HepG2 (cell line): ENCODE measurements around the gene USF2. TPM values are rescaled to one million over a fixed set of nuclear protein-coding genes. Genes with fewer than 3 reads are reported as not detected.

Experiments used
- CENPT ChIP-seq: sonication (generic); formaldehyde crosslinking; IDR thresholded peaks from 2 replicates; pipeline ENCODE4 v1.8.0; 2022; ENCODE audit warnings: low read depth, mild to moderate bottlenecking, moderate library complexity, missing genetic modification reagents
- ERF ChIP-seq: IDR thresholded peaks from 2 replicates; pipeline ENCODE4 v1.6.1; 2018; ENCODE audit warnings: missing biosample characterization, missing genetic modification reagents
- FOSL1 ChIP-seq: sonication (generic); formaldehyde crosslinking; IDR thresholded peaks from 2 replicates; pipeline ENCODE4 v1.9.0; 2021; ENCODE audit warnings: missing genetic modification reagents, borderline replicate concordance
- HBP1 ChIP-seq: IDR thresholded peaks from 2 replicates; pipeline ENCODE4 v1.6.1; 2016; ENCODE audit warnings: low read depth, control low read depth
- HNRNPK ChIP-seq: fragments of 200-400 bp; formaldehyde crosslinking; IDR thresholded peaks from 2 replicates; pipeline ENCODE4 v1.6.1; 2018; ENCODE audit warnings: low read length, low read depth, moderate library complexity, mild to moderate bottlenecking; ENCODE audit not compliant: poor library complexity, severe bottlenecking
- HNRNPUL1 ChIP-seq: fragments of 200-400 bp; formaldehyde crosslinking; IDR thresholded peaks from 2 replicates; pipeline ENCODE4 v1.6.1; 2017; ENCODE audit warnings: low read depth, mild to moderate bottlenecking, low read length, moderate library complexity
- MAX ChIP-seq: IDR thresholded peaks from 2 replicates; pipeline ENCODE4 v1.6.1; 2012; ENCODE audit warnings: inconsistent platforms
- MEF2D ChIP-seq: sonication (generic); formaldehyde crosslinking; IDR thresholded peaks from 2 replicates; pipeline ENCODE4 v1.5.1; 2020; ENCODE audit warnings: mild to moderate bottlenecking, missing genetic modification reagents
- MYC ChIP-seq: sonication (generic); formaldehyde crosslinking; IDR thresholded peaks from 2 replicates; pipeline ENCODE4 v1.9.0; 2021; ENCODE audit warnings: missing genetic modification reagents, borderline replicate concordance
- NFYB ChIP-seq: sonication (generic); formaldehyde crosslinking; IDR thresholded peaks from 2 replicates; pipeline ENCODE4 v1.4.0; 2020; ENCODE audit warnings: missing genetic modification reagents
- NFYC ChIP-seq: IDR thresholded peaks from 2 replicates; pipeline ENCODE4 v1.6.1; 2016; ENCODE audit warnings: missing genetic modification reagents, missing compliant biosample characterization
- POLR2G ChIP-seq: fragments of 200-400 bp; formaldehyde crosslinking; IDR thresholded peaks from 2 replicates; pipeline ENCODE4 v1.6.1; 2018; ENCODE audit warnings: mild to moderate bottlenecking, low read depth, low read length, moderate library complexity
- SNAPC5 ChIP-seq: sonication (generic); formaldehyde crosslinking; IDR thresholded peaks from 2 replicates; pipeline ENCODE4 v1.8.1; 2023; ENCODE audit warnings: mild to moderate bottlenecking, missing genetic modification reagents, borderline replicate concordance
- TBP ChIP-seq: sonication (generic); formaldehyde crosslinking; IDR thresholded peaks from 2 replicates; pipeline ENCODE4 v1.5.0; 2020; ENCODE audit warnings: missing genetic modification reagents
- TFAP4 ChIP-seq: sonication (generic); IDR thresholded peaks from 2 replicates; pipeline ENCODE4 v1.6.1; 2016; ENCODE audit warnings: low read depth, borderline replicate concordance
- TP53 ChIP-seq: sonication (generic); formaldehyde crosslinking; conservative IDR thresholded peaks from 2 replicates; pipeline ENCODE4 v1.4.0; 2020; ENCODE audit warnings: missing genetic modification reagents
- ZBTB49 ChIP-seq: sonication (generic); formaldehyde crosslinking; IDR thresholded peaks from 2 replicates; pipeline ENCODE4 v1.4.0; 2020; ENCODE audit warnings: missing genetic modification reagents, borderline replicate concordance
- ZFP90 ChIP-seq: sonication (generic); formaldehyde crosslinking; IDR thresholded peaks from 2 replicates; pipeline ENCODE4 v1.8.0; 2022; ENCODE audit warnings: missing genetic modification reagents, mild to moderate bottlenecking, inconsistent platforms, borderline replicate concordance
- ZNF274 ChIP-seq: sonication (generic); formaldehyde crosslinking; IDR thresholded peaks from 2 replicates; pipeline ENCODE4 v1.5.1; 2020; ENCODE audit warnings: mild to moderate bottlenecking, missing genetic modification reagents
- ZNF484 ChIP-seq: sonication (generic); formaldehyde crosslinking; IDR thresholded peaks from 2 replicates; pipeline ENCODE4 v1.5.1; 2020; ENCODE audit warnings: mild to moderate bottlenecking, low read depth, missing genetic modification reagents, borderline replicate concordance
- ZNF496 ChIP-seq: sonication (generic); formaldehyde crosslinking; IDR thresholded peaks from 2 replicates; pipeline ENCODE4 v1.8.1; 2023; ENCODE audit warnings: mild to moderate bottlenecking, moderate library complexity, missing genetic modification reagents; ENCODE audit not compliant: insufficient replicate concordance
- ZNF513 ChIP-seq: sonication (generic); formaldehyde crosslinking; conservative IDR thresholded peaks from 2 replicates; pipeline ENCODE4 v1.5.0; 2020; ENCODE audit warnings: missing genetic modification reagents
- ZNF776 ChIP-seq: sonication (generic); formaldehyde crosslinking; IDR thresholded peaks from 2 replicates; pipeline ENCODE4 v1.4.0; 2020; ENCODE audit warnings: mild to moderate bottlenecking, missing genetic modification reagents
- ZNF782 ChIP-seq: sonication (generic); formaldehyde crosslinking; IDR thresholded peaks from 2 replicates; pipeline ENCODE4 v1.4.0; 2020; ENCODE audit warnings: missing genetic modification reagents, mild to moderate bottlenecking, borderline replicate concordance
- polyA plus RNA-seq, 8 experiments: library from polyadenylated mRNA; depleted of rRNA in 3 of 8; stranded (reverse) in 7 of 8; unstranded in 1 of 8; fragments of >200 nt; fragmentation: Illumina TruSeq in 4 of 8; extraction: Trizol in 4 of 8; gene quantifications; 2 replicates each; pipeline versions ENCODE4 v1.2.1 to v1.2.3, GENCODE V29; 2011 to 2016; ENCODE audit warnings: low read depth in 4 of 8, missing spikeins in 1 of 8, mixed read lengths in 1 of 8; ENCODE audit not compliant: insufficient read depth in 1 of 8
- total RNA-seq, 5 experiments: library from RNA; depleted of rRNA; stranded (reverse); fragments of >200 nt; fragmentation: Illumina TruSeq; extraction: Trizol; gene quantifications; 2 replicates each; pipeline ENCODE4 v1.2.3, GENCODE V29; 2016; ENCODE audit warnings: low read depth in 1 of 5

USF2 gene
- total and polyA plus RNA-seq, 2 of the 13 experiments (the other 11 are each of a cell fraction or from before 2014, with no cell fraction given): 54.9 to 106 TPM

GRCh38 chr19:35269438-35270117 is 816 bp downstream of the USF2 start (continued):
- TF ChIP-seq ZNF274 (CRISPR knock-in tag): no peak
- TF ChIP-seq HBP1 (CRISPR knock-in tag): no peak
- TF ChIP-seq ZNF513 (CRISPR knock-in tag): no peak
- no peak for TF ChIP-seq ZNF496 (CRISPR knock-in tag)
- TF ChIP-seq FOSL1 (CRISPR knock-in tag): no peak
- no peak for TF ChIP-seq ZNF782 (CRISPR knock-in tag)
- no peak; the same call in 1 of the 2 replicates for TF ChIP-seq ZNF776 (CRISPR knock-in tag)
- TF ChIP-seq MEF2D (CRISPR knock-in tag): no peak
- no peak for TF ChIP-seq ZNF484 (CRISPR knock-in tag)
- peak; percentile 64 for TF ChIP-seq ERF (CRISPR knock-in tag)
- no peak for TF ChIP-seq CENPT (CRISPR knock-in tag)
- TF ChIP-seq HNRNPK: peak; percentile 94
- TF ChIP-seq TP53 (CRISPR knock-in tag): no peak
- peak; percentile 57; the same call in 1 of the 2 replicates for TF ChIP-seq MYC
- TF ChIP-seq POLR2G: 0 out of 2 replicates have a peak, but pooled peaks have one; percentile 40
- TF ChIP-seq TBP (CRISPR knock-in tag): no peak
- TF ChIP-seq ZFP90 (CRISPR knock-in tag): no peak
- no peak for TF ChIP-seq NFYC (CRISPR knock-in tag)
- TF ChIP-seq MAX: peak; percentile 43; the same call in 1 of the 2 replicates
- TF ChIP-seq SNAPC5: no peak
- TF ChIP-seq ZBTB49 (CRISPR knock-in tag): no peak
- peak; percentile 19; the same call in 1 of the 2 replicates for TF ChIP-seq NFYB (CRISPR knock-in tag)
- peak; percentile 97 for TF ChIP-seq TFAP4
- no peak for TF ChIP-seq HNRNPUL1
